Choroid plexus epithelial cell (primary cell): Measurements from ENCODE around the gene RABGAP1L.
"Not testable (repeated sequence)": the region's sequence is repeated elsewhere in the genome, so short reads cannot be mapped to it uniquely, and the experiment has no call there.

Experiments used
- DNase-seq: peaks from one replicate; pipeline ENCODE4 v3.0.0-alpha.2; 2010; ENCODE audit warnings: low read depth
- H3K4me3 ChIP-seq: 2 replicates; pipeline ENCODE4 v1.5.1; 2011; ENCODE audit warnings: low read depth, mild to moderate bottlenecking, control low read depth, low read length, moderate library complexity
- CTCF ChIP-seq: conservative IDR thresholded peaks from 2 replicates; pipeline ENCODE4 v1.5.1; 2011; ENCODE audit warnings: low read depth, mild to moderate bottlenecking, control low read depth, inconsistent platforms, low read length, moderate library complexity

Gene RABGAP1L

GRCh38 chr1:174626031-174627025, 467.0 kb downstream of the RABGAP1L start:
- DNase-seq = peak; percentile 77
- H3K4me3 ChIP-seq = no peak overlapping the region
- no peak for TF ChIP-seq CTCF

GRCh38 chr1:174637487-174637886, 478.2 kb downstream of the RABGAP1L start:
- DNase-seq = no peak
- no peak for TF ChIP-seq CTCF
- H3K4me3 ChIP-seq = no peak overlapping the region

GRCh38 chr1:174639461-174639860, 480.1 kb downstream of the RABGAP1L start:
- H3K4me3 ChIP-seq = no peak overlapping the region
- DNase-seq = no peak
- TF ChIP-seq CTCF = no peak

GRCh38 chr1:174640783-174641182, 481.5 kb downstream of the RABGAP1L start:
- no peak for DNase-seq
- no peak overlapping the region for H3K4me3 ChIP-seq
- TF ChIP-seq CTCF = no peak

- no peak overlapping the region for H3K4me3 ChIP-seq
- TF ChIP-seq CTCF = no peak
- no peak for DNase-seq
Measured at GRCh38 chr1:174642393-174642792, 483.1 kb downstream of the RABGAP1L start.

GRCh38 chr1:174643206-174643605, 483.9 kb downstream of the RABGAP1L start:
- H3K4me3 ChIP-seq = no peak overlapping the region
- no peak for DNase-seq
- no peak for TF ChIP-seq CTCF

GRCh38 chr1:174649572-174649971, 490.3 kb downstream of the RABGAP1L start:
- not testable (repeated sequence) for H3K4me3 ChIP-seq, DNase-seq
